SU-DHL-6 (cell line): ENCODE measurements around the gene ZNHIT3.

Experiments
- H2AFZ ChIP-seq: fragments of 200-600 bp; sonication (generic); 2 replicates; pipeline ENCODE4 v1.6.1; 2014; ENCODE audit warnings: low read depth, mild to moderate bottlenecking, moderate library complexity, mixed read lengths, antibody characterized with exemption, low read length; ENCODE audit not compliant: severe bottlenecking
- H3F3A ChIP-seq: fragments of 200-600 bp; shearing (Covaris generic); 2 replicates; pipeline ENCODE4 v1.6.0; 2016; ENCODE audit warnings: antibody characterized with exemption, mild to moderate bottlenecking; ENCODE audit not compliant: insufficient read depth
- H3K27ac ChIP-seq: fragments of 200-600 bp; sonication (generic); 2 replicates; pipeline ENCODE4 v1.5.1; 2016; ENCODE audit warnings: low read depth, mild to moderate bottlenecking, low read length, moderate library complexity, mixed read lengths
- H3K27me3 ChIP-seq: fragments of 200-600 bp; sonication (generic), shearing (Covaris generic); 2 replicates; pipeline ENCODE4 v1.6.0; 2014; ENCODE audit warnings: mild to moderate bottlenecking, low read length
- H3K36me3 ChIP-seq: fragments of 200-600 bp; sonication (generic); 2 replicates; pipeline ENCODE4 v1.6.1; 2014; ENCODE audit warnings: mild to moderate bottlenecking, low read length, mixed read lengths
- H3K4me2 ChIP-seq: fragments of 300-600, 200-600 bp; shearing (Covaris generic), sonication (generic); 2 replicates; pipeline ENCODE4 v1.6.0; 2014; ENCODE audit warnings: low read length, low read depth, mild to moderate bottlenecking; ENCODE audit not compliant: poor library complexity, severe bottlenecking
- H3K4me3 ChIP-seq: fragments of 200-600 bp; sonication (generic); 2 replicates; pipeline ENCODE4 v1.5.1; 2014; ENCODE audit warnings: antibody characterized with exemption, low read length, mild to moderate bottlenecking, mixed read lengths; ENCODE audit not compliant: insufficient read depth, poor library complexity, severe bottlenecking
- H3K79me2 ChIP-seq: fragments of 200-600 bp; sonication (generic); 2 replicates; pipeline ENCODE4 v1.6.1; 2014; ENCODE audit warnings: mild to moderate bottlenecking, low read length, moderate library complexity; ENCODE audit not compliant: insufficient read depth
- H3K9ac ChIP-seq: fragments of 200-600 bp; sonication (generic); 2 replicates; pipeline ENCODE4 v1.7.0; 2014; ENCODE audit warnings: mild to moderate bottlenecking, low read length
- H3K9me2 ChIP-seq: fragments of 200-600 bp; sonication (generic); replicated peaks from 2 replicates; pipeline ENCODE4 v1.6.1; 2014; ENCODE audit warnings: low read length; ENCODE audit not compliant: insufficient read depth
- H3K9me3 ChIP-seq: fragments of 200-600 bp; sonication (generic); 2 replicates; pipeline ENCODE4 v1.6.1; 2014; ENCODE audit warnings: low read length, mixed read lengths; ENCODE audit not compliant: insufficient read depth
- H4K20me1 ChIP-seq: fragments of 200-600 bp; sonication (generic); 2 replicates; pipeline ENCODE4 v1.6.1; 2014; ENCODE audit warnings: low read depth, mild to moderate bottlenecking, antibody characterized with exemption, low read length, moderate library complexity, mixed read lengths
- EZH2phosphoT487 ChIP-seq: fragments of 200-600 bp; sonication (generic), shearing (Covaris generic); conservative IDR thresholded peaks from 2 replicates; pipeline ENCODE4 v1.6.1; 2018; ENCODE audit warnings: mild to moderate bottlenecking, antibody characterized with exemption, low read length, moderate library complexity, mixed read lengths
- TF ChIP-seq, protein P1 (sequence below): fragments of 200-600 bp; sonication (generic); IDR thresholded peaks from one replicate; pipeline ENCODE4 v1.5.1; 2017; ENCODE audit warnings: antibody characterized with exemption, mild to moderate bottlenecking, low read length, moderate library complexity; ENCODE audit not compliant: insufficient read depth, poor library complexity, severe bottlenecking

The ZNHIT3 gene

DNA sequence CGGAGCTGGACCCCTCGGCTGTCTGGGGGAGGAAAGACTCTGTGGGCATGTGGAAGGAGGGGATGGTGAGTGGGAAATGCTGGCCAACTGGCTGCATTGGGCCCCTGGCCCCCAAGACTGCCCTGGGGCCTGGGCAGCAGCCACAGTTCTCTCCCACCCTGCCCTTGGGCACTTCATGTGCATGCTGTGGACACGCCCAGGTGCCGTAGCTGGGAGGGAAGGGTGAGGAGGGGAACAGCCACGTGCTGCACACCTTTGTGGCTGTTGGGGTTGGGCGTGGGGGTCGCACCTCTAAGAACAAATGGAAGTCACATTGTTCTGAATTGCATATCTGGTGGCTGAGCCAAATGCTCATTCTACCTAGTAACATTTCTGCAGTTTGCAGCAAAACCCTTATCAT is 11.9 kb upstream of the ZNHIT3 start:
- TF ChIP-seq EZH2phosphoT487 = no peak
- TF ChIP-seq, protein P1, sequence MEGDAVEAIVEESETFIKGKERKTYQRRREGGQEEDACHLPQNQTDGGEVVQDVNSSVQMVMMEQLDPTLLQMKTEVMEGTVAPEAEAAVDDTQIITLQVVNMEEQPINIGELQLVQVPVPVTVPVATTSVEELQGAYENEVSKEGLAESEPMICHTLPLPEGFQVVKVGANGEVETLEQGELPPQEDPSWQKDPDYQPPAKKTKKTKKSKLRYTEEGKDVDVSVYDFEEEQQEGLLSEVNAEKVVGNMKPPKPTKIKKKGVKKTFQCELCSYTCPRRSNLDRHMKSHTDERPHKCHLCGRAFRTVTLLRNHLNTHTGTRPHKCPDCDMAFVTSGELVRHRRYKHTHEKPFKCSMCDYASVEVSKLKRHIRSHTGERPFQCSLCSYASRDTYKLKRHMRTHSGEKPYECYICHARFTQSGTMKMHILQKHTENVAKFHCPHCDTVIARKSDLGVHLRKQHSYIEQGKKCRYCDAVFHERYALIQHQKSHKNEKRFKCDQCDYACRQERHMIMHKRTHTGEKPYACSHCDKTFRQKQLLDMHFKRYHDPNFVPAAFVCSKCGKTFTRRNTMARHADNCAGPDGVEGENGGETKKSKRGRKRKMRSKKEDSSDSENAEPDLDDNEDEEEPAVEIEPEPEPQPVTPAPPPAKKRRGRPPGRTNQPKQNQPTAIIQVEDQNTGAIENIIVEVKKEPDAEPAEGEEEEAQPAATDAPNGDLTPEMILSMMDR = no peak
- H3K27me3 ChIP-seq = no peaks in the 10 kb centered on the region
- no peaks in the 10 kb centered on the region for H3K36me3 ChIP-seq

DNA sequence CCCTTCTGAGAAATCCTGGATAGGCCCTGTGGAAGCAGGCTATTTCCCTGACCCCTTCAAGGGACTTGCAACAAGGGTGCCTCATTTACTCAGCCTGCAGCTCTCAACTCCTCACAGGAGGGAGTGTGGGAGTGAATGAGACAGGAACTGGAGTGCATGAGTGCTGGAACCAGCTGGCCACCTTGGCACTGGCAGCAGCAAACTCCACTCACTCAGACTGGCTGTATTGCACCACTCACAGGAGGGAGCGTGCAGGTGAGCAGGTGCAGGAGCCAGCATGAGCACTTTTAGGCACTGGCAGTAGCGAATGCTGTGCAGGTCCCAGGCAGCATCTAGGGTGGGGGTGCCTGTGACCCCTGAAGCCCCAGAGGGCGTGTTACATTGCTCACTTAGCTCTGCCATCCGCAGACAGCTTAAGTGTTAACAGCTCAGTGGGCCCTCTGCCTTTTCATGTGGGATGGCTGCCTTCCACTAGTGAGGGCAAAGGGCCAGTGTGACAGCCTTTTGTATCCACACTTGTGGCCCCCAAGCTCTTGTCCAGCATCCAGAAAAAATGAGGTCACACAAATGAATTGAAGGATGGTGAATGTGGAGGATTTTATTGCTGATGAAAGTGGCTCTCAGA is 11.0 kb upstream of the ZNHIT3 start:
- Histone ChIP-seq H3K27ac (no peak overlapping the region), H4K20me1 (no peaks in the 10 kb centered on the region), H3K9me2 (no peaks in the 10 kb centered on the region), H3K4me3 (no peak overlapping the region), H3K79me2 (no peaks in the 10 kb centered on the region), H3K9me3 (no peaks in the 10 kb centered on the region), H3K36me3 (no peaks in the 10 kb centered on the region), H2AFZ (no peak overlapping the region), H3K4me2 (no peak overlapping the region), H3F3A (no peaks in the 10 kb centered on the region), H3K9ac (no peak overlapping the region), H3K27me3 (no peaks in the 10 kb centered on the region)
- TF ChIP-seq, protein P1 = no peak
- no peak for TF ChIP-seq EZH2phosphoT487

More for the DNA sequence above, 11.9 kb upstream of the ZNHIT3 start:
- no peaks in the 10 kb centered on the region for H3K9me3 ChIP-seq
- H3K27ac ChIP-seq = no peak overlapping the region
- H3K4me3 ChIP-seq = no peak overlapping the region
- no peaks in the 10 kb centered on the region for H3F3A ChIP-seq
- H3K9ac ChIP-seq = no peak overlapping the region
- H4K20me1 ChIP-seq = no peaks in the 10 kb centered on the region
- no peaks in the 10 kb centered on the region for H3K79me2 ChIP-seq
- H3K4me2 ChIP-seq = no peak overlapping the region
- no peaks in the 10 kb centered on the region for H3K9me2 ChIP-seq
- no peak overlapping the region for H2AFZ ChIP-seq

DNA sequence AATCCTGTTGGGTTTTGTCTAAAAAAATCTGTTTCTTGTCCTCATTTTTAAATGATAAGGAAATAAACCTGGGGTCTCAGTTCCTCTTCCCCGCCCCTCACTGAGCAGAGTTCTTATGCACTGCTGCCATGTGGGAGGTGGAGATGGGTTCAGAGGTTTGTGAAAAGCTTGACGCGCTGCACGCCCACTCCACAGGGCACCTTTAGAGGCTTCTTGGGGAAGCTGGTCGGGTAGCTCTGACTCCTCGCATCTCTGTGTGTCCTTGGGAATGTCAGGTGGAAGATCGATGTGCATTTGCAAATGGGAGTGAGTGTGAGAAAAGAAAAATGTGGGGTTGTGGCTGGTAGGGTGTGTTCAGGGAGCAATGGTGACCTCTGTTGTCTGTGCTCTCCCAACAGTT is 4.7 kb upstream of the ZNHIT3 start:
- Histone ChIP-seq H3K27ac (no peak overlapping the region), H3K9ac (no peak overlapping the region), H2AFZ (no peak overlapping the region), H3K36me3 (no peaks in the 10 kb centered on the region), H3F3A (no peaks in the 10 kb centered on the region), H3K27me3 (no peaks in the 10 kb centered on the region), H4K20me1 (no peaks in the 10 kb centered on the region), H3K9me2 (no peaks in the 10 kb centered on the region), H3K9me3 (no peaks in the 10 kb centered on the region), H3K4me3 (no peak overlapping the region), H3K4me2 (no peak overlapping the region), H3K79me2 (peaks cover under 1% of the 10 kb centered on the region; the same call in 1 of the 2 replicates)
- TF ChIP-seq, protein P1 = no peak
- TF ChIP-seq EZH2phosphoT487 = no peak
